ENCODE measurements around the gene CLEC12A.

The CLEC12A gene

DNA sequence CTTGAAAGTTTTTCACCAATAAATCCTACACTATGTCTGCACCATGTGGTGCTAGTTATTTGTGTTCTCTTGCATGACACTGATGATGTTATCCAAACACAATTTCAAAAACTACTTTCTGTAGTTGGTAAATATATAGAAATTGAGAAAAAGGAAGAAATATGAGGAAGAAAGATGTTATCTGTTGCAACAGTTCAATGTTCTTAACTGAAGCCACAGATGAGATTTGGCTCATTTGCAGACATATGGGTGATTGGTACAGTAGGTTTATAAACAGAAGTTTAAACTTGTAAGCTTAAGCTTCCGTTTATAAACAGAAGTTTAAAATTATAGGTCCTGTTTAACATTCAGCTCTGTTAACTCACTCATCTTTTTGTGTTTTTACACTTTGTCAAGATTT is at the start of gene CLEC12A:
TSS of gene CLEC12A (plus strand) at position 229 of the 400 bp plus-strand sequence. CDS start 188 bp downstream, outside the sequence.
- TF ChIP-seq, protein P1, sequence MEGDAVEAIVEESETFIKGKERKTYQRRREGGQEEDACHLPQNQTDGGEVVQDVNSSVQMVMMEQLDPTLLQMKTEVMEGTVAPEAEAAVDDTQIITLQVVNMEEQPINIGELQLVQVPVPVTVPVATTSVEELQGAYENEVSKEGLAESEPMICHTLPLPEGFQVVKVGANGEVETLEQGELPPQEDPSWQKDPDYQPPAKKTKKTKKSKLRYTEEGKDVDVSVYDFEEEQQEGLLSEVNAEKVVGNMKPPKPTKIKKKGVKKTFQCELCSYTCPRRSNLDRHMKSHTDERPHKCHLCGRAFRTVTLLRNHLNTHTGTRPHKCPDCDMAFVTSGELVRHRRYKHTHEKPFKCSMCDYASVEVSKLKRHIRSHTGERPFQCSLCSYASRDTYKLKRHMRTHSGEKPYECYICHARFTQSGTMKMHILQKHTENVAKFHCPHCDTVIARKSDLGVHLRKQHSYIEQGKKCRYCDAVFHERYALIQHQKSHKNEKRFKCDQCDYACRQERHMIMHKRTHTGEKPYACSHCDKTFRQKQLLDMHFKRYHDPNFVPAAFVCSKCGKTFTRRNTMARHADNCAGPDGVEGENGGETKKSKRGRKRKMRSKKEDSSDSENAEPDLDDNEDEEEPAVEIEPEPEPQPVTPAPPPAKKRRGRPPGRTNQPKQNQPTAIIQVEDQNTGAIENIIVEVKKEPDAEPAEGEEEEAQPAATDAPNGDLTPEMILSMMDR (IDR thresholded peaks at IDR 0.05; ENCODE audit: low read depth, low read length): no peak
- no peak within 1 kb of the TSS for H3K4me3 ChIP-seq (ENCODE audit: low read depth, low read length)

DNA sequence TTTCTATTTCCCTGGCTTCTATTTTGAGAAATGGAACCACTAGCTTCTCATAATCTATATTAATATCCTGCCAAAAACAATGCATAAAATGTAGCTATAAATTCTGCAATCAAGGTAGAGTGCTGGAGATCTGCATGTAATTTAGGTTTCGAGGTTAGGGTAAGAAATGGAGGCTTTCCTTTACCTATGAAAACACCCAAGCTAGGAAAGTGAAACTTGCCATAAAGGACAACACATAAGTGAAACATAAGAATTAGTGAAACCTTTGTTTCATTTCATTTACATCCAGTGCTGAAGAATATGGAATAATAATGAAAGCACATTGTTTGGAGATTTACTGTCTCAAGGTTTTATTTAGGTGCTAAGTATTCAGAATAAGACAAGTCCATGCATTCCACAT is 48.8 kb upstream of the CLEC12A start:
- TF ChIP-seq, protein P1 (IDR thresholded peaks at IDR 0.05; ENCODE audit: low read depth, low read length): no peak
- no peak overlapping the region for H3K4me3 ChIP-seq (ENCODE audit: low read depth, low read length)

DNA sequence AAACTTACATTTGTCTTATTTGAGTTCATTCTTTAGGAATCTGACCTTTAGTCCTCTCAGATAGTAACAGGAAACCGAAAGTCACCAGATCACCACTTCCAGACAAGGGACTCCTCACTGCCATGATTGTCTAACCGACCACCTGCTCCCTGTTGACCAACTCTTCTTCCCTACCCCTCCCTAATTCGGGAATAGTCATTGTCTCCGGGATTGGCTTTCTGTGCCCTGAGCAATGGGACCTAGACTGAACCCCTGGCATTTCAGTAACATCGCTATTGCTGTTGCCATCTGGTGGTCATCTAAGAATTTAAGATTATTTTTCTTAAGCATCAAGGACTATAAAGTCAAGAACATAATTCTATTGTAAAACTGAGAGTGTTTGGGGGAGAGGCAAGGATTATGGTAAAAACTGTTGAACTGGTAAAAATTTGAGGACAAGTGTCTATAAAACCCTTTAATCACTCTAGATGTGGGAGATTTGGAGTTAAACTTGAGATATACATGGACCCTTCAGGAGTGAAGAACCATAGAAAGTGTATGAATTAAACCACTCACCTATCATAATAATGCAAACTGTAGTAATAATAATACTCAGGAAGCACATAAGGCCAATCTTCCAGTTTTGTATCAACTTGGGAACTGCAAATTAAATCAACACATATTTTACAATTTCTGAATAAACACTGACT is 45.4 kb upstream of the CLEC12A start:
- H3K4me3 ChIP-seq (ENCODE audit: low read depth, low read length): peak overlapping the region; percentile 18; the same call in 1 of the 2 replicates
- TF ChIP-seq, protein P1 (IDR thresholded peaks at IDR 0.05; ENCODE audit: low read depth, low read length): no peak

DNA sequence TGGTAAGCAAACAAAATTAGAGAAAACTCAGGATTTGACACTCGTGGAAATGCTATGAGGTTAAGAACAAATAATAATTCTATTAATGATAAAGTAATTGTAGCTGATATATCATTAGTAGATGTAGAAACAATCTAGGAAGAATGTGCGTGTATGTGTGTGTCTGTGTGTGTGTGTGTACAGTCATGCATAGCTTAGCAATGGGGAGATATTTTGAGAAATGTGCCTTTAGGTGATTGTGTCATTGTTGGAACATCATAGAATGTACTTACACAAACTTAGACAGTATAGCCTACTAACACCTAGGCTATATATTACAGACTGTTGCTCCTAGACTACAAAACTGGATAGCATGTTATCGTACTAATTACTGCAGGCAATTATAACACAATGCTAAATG is 44.3 kb upstream of the CLEC12A start:
- TF ChIP-seq, protein P1 (IDR thresholded peaks at IDR 0.05; ENCODE audit: low read depth, low read length): no peak
- no peak overlapping the region for H3K4me3 ChIP-seq (ENCODE audit: low read depth, low read length)

DNA sequence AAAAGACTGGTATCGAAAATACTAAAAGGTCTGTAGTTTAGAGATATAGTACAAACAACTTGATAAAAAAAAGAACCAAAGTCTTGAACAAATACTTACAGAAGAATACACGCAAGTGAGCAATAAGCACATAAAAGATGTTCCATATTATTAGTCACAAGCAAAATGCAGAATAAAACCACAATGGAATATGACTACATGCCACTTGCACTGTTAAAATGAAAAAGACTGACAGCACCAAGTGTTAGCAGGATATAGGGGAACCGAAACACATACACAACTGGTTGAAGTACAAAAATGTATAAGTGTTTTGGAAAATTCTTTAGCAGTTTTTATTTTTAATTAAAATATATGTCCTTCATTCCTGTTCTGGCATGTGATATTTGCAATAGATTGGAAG is 42.6 kb upstream of the CLEC12A start:
- TF ChIP-seq, protein P1 (IDR thresholded peaks at IDR 0.05; ENCODE audit: low read depth, low read length): no peak
- H3K4me3 ChIP-seq (ENCODE audit: low read depth, low read length): no peak overlapping the region

DNA sequence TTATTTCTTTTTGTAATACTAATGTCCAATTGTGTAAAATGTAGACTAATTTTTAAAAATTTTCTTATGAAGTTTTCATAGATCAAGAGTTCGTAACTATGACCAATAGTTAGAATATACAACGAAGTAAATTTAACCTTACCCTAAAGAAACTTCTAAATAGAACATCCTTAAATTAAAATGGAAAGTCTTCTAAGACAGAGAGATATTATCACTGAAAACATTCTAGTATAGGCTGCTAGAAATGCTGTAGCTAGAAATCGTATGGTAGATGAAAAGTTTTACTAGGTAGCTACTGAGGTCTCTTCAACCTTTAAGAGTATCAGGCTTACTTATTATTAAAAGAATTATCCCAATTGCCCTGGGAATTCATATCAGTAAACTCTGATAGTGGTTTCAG is 40.0 kb upstream of the CLEC12A start:
- no peak overlapping the region for H3K4me3 ChIP-seq (ENCODE audit: low read depth, low read length)
- TF ChIP-seq, protein P1 (IDR thresholded peaks at IDR 0.05; ENCODE audit: low read depth, low read length): no peak

DNA sequence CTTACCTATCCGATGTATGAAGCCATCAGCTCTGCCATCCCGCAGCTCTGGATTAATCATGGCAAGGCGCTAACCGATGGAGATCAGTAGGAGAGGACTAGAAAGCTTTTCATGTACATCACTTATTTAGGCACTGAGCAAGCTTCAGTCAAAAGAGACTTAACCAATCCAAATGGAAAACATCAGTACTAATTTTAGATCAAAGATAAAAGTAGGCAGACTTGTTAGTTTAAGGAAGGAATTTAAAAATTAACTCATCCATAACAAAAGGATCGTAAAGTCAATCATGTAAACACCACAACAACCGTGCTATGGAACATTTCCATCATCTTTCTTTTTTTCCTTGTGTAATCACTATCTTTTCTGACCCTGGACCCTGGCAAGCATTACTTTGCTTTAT is 38.9 kb upstream of the CLEC12A start, which contains the start of gene CLEC2A:
TSS of gene CLEC2A (minus strand) at position 101 of the 400 bp plus-strand sequence. CDS start at position 60, 41 bp downstream.
- H3K4me3 ChIP-seq (ENCODE audit: low read depth, low read length): no peak within 1 kb of the TSS
- TF ChIP-seq, protein P1 (IDR thresholded peaks at IDR 0.05; ENCODE audit: low read depth, low read length): no peak
